Activated CD8-positive, alpha-beta memory T cell treated with anti-CD3 and anti-CD28 coated beads, Interleukin-2, amount 50 U/mL, for 1 hour (primary cell): Measurements from ENCODE around the gene ADARB2.

Experiments used
- DNase-seq: peaks from one replicate; pipeline ENCODE4 v3.0.0-alpha.2; 2020; ENCODE audit errors: extremely low read depth

The ADARB2 gene

DNA sequence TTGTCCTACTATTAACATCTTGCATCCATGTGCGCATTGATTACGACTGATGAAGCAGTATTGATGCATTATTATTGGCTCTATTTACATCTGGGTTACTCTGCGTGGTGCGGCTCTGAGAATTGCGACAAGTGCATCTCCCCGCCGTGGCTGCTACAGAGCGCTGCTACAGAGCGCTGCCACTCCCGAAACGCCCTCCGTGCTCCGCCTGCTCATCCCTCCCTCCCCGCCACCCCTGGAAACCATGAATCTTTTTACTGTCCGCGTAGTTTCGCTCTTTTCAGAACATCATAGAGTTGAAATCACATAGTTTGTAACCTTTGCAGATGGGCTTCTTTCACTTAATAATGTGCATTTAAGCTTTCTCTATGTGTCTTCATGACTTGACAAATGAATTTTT, 74.1 kb downstream of the ADARB2 start:
- DNase-seq, result no peak

DNA sequence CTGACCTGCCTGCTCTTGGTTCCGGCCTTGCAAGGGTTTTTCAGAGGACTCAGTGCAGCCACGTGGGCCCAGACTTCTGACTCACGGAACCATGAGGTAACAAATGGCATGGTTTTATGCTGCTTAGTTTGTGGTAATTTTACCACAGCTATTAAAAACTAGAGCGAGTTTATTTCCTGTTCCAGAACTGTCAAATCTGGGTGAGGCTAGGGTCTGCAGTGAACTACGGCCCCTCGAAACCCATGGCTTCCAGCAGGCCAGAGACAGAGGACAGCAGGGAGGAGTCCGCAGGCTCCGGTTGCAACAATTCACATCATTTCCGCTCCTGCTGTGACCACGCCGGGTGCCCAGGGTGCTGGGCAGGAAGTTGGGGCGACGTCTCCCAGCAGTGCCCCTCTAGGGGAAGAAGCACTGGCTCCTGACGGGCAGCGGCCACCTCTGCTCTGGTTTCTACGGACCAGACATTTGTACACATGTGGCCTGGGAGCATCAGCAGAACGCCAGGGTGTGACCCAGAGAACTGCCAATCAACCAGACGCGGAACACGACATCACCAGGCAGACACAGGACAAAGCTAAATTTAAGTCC, 74.8 kb downstream of the ADARB2 start:
- DNase-seq, result no peak

DNA sequence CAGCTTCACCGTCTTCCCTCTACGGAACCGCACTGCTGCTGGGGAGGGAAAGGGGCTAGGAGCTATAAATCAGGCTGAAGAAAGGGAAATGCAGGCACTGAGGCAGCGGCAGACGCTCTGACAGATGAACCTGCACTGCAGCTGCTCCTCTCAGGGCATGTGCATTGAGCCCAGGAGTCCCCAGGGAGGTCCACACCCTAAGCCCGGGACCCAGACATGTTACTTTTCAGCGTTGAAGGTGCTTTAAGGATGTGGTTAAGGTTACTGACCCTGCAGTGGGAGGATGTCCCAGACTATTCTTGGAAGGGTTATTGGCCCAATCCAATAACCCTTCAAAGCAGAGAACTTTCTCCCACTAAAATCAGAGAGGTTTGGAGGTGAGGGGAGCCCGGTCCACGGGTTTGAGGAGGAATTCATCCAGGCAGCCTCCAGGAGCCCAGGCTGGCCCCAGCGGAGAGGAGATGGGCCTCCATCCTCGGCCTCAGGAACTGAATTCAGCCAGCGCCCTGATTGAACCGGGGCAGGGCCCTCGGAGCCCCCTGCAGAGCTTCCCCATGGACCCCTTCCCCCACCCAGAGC, 75.4 kb downstream of the ADARB2 start:
- no peak for DNase-seq

DNA sequence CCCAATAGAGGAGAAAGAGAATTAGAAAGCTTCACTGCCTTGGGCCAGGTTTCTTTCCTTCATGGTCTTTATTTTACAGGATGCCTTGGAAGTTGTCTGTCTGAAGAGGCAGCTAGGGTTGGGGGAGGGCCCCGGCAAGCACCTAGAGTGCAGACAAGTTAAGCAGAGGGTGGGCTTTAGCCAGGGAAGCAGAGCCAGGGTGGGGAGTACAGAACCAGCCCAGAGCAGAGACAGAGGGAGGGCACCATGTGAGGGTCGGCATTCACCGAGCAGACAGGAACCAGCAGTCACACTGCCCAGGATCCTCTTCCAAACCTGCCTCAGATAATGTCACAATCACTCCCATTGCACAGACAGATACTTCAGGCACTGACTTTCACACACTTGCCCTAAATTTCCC, 75.9 kb downstream of the ADARB2 start:
- no peak for DNase-seq

DNA sequence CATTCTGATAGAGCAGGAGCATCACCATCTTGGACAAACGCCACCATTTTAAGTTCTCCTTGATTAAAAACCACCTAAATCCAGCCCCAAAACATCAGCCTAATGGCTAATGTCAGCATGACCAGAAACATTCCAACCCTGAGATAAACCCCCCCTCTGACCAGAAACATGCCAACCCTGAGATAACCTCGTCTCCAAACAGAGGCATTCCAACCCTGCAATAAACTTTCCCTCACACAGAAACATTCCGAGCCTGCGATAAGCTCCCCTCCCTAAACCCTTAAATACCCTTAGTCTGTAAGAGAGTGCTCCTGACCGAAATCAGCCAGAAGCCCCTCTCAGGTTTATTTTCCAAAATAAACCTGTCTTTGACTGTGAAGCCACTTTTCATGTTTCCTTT, 76.5 kb downstream of the ADARB2 start:
- no peak for DNase-seq

DNA sequence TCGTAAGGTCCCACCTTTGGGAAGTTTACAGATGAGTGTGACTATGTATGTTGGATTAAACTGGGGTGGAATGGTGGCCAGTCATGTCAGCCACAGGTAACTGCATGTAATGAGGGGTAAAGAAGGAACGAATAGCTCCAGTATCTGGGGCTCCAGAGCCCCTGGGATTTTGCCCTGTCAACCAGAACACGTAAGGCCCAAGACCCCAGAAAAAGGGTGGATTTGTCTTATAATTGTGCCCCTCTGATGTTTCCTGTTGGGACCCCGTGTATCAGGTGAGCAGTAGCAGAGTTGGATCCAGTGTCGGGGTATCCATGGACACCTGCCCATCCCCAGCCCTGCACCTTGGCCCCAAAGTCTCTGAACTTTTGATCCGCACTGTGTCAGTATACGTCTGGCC, 76.9 kb downstream of the ADARB2 start:
- no peak for DNase-seq

DNA sequence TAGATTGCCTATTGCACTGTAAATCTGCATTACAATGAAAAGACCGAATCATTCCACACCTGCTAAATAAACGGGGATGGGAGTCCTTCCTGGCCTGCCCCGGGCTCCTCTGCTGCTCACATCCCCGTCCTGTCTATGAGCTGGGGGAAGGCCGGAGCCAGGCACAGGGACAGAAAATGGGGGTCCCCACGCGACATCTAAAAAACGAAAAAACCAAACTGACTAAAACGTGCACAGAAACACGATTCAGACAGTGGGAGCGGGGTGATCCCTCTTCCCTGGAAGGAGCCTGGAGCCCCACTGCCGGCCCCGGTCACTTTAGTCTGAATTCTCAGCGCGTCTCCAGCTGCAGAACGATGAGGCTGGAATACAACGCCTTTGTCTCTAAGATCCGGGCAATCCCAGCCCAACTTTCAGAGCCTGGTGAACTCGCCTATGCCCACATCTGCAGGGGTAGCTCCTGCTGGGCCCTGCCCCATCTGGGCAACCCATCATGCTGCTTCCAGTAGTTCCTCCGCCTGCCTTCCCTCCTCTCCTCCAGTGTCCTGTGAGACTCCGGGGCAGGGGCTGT, 78.0 kb downstream of the ADARB2 start:
- no peak for DNase-seq

DNA sequence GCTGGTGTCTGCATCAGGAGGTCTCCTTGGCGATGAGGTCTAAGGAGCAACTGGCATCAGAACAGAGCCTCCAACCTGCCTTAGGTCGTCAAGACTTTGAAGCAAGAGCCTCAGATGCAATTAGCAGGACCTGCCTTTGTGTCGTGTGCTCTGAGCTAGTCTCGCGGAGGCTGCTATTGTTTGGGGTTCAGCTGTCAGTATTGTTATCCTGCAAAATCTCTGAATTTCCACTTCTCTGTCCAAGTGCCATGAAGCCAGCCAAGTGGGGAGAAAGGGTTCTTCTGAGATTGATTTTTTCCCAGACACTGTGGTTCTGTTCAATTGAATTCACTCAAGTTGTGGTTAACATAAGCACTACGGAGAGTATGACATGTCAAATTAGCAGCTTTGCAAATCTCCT, 78.7 kb downstream of the ADARB2 start:
- DNase-seq, result no peak

DNA sequence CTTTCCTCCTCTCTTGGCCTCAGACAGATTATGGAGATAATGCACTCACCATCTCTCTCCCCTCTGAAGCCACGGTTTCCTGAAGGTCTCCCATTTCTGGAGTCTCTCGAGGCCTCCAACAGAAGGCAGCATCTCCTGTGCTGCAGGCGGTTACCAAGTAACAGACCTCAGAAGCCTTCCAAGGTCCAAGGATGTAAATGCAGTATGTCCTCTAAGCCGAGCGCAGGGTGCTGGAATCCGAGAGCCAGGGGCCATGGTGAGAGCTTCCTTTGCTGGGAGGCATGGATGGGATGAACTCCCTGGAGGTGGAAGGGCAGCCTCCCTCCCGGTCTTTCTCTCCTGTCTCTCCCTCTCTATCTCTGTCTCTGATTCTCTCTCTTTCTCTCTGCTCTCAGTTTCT, 79.8 kb downstream of the ADARB2 start:
- DNase-seq, result no peak

DNA sequence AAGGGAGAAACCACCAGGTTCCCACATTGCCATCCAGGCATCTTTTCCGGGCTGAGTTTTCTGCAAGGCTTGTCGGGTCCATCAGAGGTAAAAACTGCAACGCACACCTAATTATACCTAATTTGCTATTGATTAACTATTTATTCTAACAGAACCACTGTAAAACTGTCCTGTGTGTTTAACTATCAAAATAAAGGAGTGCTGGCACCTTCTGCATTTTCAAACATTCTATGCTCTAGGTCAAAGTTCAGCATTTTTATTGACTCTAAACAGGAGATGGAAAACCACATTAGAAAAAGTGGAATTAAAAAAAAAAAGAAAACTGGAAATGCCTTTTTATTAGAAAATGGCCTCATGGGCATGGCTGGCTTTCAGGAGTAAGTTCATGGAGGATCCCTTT, 82.0 kb downstream of the ADARB2 start:
- no peak for DNase-seq

DNA sequence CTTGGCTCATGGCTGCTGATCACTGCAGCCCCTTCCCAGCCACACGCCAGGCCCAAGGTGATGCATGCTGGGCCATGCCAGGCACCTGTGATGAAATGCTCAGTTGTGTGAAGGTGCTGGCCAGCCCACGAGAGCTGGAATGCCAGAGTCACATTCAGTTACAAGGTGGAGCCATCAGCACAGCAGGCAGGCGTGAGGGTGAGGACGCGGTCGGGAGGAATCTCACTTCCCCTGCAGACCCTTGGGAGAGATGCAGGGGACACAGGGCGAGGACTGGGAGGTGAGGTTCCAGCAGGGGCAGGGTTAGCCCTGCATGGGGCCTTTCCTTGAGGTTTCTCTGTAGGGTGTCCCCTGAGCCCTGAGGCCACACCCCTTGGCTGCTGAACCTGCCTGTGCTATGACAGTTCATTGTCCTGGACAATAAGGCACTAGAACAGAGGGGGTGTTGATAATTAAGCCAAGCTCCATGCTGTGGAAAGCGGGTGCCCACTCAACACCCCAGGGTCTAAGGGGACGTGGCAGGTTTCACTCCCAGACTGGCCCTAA, 82.4 kb downstream of the ADARB2 start:
- DNase-seq, result no peak

DNA sequence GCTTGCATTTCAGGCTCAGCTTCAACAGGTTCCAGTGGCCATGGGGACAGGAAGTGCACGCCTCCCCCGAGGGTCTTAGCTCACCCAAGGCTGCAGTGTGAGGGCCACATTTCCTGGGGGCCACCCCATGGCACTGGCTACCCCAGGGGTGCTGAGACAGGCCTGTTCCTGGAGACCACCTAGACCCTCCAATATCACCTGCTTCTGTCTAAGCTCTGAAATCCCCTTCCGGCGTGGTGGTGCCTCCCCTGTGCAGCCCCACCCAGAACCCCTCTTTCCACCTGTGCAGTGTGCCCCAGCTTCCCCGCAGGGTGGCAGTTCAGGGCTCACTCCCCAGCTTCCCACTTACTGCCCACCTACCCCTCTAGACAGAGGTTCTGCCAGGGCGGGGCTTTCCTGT, 83.1 kb downstream of the ADARB2 start:
- no peak for DNase-seq

DNA sequence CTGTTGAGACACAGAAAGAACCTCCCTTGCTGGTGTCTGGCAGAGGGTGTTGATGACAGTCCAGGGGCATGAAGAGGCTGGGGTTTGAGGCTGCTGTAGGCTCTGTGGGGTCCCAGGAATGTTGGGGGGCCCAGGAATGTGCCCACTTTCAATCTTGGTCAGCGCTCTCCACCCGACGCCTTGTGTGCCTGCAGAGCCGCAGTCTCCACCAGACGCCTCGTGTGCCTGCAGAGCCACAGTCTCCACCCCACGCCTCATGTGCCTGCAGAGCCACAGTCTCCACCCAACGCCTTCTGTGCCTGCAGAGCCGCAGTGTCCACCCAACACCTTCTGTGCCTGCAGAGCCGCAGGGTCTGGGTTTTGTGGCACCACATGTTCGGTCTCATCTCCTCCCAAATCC, 84.0 kb downstream of the ADARB2 start:
- no peak for DNase-seq

DNA sequence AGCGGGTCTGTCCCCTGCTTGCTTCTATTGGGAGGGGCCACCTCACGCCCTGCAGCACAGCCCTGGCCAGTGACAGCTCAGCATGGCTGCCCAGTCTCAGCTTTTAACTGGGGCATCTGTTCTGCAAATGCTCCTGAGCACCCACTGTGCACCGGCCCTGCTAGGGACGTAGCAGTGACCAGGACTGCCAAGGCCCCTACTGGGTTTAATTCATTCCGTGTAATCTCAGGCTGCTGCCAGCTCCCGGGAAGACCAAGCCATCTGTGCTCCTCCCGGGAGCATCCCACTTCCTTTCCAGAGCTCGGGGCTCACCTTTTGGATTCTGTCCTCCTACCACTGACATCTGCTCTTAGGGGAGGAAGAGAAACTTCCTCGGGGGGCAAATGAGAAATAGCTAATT, 85.2 kb downstream of the ADARB2 start:
- no peak for DNase-seq

DNA sequence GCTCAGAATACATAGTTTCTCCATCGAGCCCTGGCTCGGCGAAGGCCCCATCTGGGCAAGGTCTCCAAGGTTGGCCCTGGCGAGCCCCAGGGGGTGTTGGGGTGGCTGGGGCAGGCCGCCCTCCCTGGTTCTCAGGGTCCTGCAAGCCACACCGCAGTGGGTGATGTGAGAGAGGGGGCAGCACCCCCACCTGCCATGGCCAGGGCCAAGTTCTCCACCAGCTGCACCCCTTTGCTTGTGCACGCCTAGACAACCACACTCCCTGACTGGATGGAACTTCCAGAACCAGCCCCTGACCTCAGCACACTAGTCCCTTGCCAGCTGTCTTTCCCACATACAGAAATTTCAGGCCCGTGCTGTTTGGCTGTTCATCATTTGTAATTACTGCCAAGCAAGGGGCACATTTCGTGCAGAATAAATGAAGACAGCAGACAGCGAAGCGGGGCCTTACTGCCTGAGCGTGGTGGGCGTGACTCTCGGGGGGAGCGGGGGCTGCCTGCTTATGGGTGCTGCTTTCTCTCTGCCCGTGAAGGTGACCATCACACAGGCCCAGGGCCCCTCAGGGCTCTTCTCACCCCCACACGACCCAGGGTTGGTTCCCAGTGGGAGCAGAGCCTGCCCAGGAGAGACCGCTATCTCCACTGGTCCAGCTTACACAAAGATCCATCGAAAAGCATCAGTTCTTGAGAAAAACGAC, 85.9 kb downstream of the ADARB2 start:
- no peak for DNase-seq

DNA sequence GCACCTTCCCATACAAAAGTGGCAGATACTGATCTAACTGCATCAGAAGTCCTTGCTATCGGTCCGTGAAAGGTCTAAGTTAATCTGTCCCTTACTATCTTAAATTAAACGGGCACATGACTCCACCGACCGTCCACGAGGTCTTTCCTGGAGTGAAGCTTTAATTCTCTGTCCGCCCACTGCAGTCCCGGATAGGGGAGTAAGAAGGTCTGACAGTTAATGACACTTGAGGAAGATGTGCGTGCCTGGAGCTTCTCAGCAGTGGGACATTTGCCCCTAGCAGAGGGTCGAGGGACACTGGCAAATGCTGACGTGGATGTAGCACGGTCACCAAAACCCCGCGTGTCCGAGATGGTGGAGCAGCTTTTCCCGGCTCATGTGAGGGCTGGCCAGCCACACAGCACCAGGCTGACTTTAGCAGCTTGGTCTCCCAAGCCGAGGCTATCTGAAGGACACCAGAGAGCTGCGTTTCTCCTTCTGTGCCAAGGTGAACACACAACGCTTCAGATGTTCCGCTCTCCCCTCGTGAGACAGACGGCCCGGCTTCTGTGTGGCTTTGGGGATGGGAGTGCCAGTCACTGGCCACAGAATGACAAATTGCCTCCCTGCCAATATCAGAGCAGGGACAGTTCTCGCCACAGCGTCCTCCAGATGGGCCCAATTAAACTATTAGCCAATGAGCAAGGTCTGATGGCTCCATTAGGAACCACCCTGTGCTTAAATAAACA, 86.6 kb downstream of the ADARB2 start:
- no peak for DNase-seq

DNA sequence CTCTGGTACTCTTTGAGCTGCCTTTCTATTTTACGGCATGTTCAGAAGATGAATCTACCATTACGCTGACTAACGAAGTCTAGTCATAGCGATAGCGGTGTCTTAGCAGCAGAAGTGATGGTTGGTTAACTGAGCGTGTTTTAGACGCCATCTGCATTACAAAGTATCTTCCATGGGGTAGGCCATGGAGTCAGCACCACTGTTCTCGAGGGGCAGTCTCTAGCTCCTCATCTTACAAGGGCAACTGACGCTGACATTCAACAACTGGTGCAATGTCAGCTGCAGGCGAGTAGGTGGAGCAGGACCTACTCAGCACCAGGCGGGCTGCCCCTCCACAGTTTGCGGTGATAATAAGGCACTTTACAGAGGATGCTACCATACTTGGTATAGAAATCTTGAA, 88.7 kb downstream of the ADARB2 start:
- DNase-seq, result no peak

DNA sequence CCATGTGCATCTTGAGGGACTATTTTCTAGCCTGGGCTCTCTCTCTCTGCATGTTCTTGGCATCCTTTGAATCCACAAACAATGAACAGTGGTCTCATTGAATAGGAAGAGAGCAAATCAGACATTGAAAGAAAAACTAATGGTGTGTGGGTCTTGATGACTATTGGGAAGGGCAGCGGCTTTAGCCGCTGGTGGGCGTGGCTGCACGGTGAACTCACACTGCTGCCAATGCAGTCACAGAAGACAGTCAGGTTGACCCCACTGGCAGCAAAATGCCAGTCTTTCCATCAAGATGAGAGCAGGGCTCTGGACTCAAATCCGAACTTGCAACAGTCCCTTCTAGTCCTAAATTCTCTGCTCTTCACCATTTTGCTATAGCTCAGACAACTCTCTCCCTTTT, 91.0 kb downstream of the ADARB2 start:
- DNase-seq, result no peak

DNA sequence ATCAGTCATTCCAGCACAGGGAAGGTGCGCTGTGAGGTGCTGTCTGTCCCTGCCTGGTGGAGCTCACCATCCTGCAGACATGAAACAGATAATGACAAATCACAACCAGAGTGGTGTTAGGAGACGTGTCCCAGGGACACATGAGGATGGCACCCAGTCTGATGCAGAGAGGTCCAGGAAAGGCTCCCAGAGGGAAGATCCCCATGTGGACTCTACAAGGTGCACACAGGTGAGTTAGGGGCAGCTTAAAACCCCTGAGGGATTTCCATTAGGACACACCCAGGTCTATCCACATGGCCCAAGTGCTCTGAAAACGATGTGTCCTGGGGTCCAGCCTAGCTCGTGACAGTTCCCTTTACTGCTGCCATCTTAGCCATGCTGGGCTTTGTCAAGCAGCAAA, 91.4 kb downstream of the ADARB2 start:
- DNase-seq, result no peak

DNA sequence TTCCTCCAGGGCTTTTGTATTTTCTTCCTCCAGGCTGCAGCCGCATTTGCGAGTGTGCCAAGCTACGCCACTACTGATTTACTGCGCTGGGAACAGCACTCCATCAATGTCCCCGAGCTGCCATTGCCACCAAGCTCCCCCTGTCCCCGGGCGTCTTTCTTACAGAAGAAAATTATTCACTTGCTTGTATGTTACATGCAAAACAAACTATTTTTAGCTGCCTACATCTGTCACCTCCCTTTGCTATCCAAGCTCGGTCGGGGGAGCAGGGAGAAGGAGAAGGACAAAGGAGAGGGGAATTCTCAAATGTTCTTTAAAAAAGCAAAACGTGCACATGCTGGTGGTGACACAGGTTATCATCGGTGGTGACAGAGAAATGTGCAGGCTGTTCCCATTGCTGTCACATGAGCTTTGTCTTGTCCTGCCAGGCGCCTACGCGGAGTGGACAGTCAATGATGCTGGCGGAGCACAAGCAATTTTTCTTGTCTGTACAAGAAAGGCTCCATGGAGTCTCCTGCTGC, 93.1 kb downstream of the ADARB2 start:
- DNase-seq, result no peak

DNA sequence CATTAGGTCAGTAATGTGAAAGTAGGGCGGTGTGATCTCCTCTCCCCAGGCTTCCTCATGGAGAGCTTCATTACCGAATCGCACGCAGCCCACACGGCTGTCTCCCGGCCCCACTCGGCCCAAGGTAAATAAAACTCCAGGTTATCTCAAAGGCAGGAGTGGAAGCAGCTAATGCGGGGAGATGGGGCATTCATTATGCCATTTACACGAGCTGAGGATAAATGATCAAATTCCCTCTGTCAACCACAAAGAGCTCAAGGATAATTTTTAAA, 93.5 kb downstream of the ADARB2 start:
- no peak for DNase-seq

DNA sequence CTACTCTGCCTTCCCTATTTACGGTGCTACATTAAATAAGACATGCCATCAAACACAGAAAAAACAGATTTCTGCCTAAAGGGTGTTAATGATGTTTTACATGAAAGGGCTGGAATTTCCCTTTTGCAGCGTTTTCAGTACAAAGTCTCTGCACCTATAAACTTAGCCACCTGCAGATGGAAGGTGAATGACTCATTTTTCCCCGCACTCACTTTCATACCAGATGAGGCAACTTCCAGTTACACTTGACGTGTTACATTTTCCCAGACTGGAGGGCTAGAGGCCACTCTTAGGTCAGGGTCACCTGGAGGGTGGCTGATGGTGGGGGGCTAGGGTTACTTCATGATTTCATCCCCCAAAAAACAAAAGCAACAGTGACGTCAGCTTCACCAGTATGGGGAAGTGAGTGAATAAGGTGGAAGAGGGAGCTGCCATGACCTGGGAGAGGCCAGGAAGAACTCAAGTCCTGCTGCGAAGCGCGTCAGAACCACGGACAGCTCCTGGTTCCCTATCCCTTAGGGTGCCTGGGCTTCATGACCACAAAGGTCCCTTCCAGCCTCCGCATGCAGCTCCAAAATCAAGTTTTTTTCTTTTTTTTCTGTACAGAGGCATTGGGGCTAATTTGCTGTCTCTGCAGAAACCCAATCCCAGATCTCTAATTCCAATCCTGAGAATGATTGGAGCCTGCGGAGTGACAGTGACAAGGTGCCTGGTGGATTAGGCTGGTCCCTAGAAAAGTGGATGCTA, 94.0 kb downstream of the ADARB2 start:
- no peak for DNase-seq
